HEK293T (cell line): ENCODE data around the gene SLC25A23.

Experiments
- CTCF ChIA-PET: fragments of 350-600 bp; formaldehyde crosslinking; extraction: SDS; loops from one replicate; lab custom pipeline; 2021; ENCODE audit warnings: antibody characterized with exemption, inconsistent platforms; lab: Yijun Ruan, JAX
- POLR2A ChIA-PET: fragments of 350-600 bp; formaldehyde crosslinking; extraction: SDS; loops from one replicate; lab custom pipeline; 2020; ENCODE audit warnings: antibody characterized with exemption, inconsistent platforms; lab: Yijun Ruan, JAX
- DNase-seq: peaks from one replicate; pipeline ENCODE4 v3.0.0; 2012; ENCODE audit warnings: mixed read lengths; ENCODE audit errors: extremely low spot score
- ARNT ChIP-seq: fragments of 450-650 bp; IDR thresholded peaks from 2 replicates; pipeline ENCODE4 v1.6.1; 2017; ENCODE audit warnings: mild to moderate bottlenecking
- BHLHE40 ChIP-seq: fragments of 450-650 bp; IDR thresholded peaks from 2 replicates; pipeline ENCODE4 v1.6.1; 2016; ENCODE audit warnings: mild to moderate bottlenecking, moderate library complexity, borderline replicate concordance
- CTBP1 ChIP-seq: fragments of 450-650 bp; IDR thresholded peaks from 2 replicates; pipeline ENCODE4 v1.6.1; 2016; ENCODE audit warnings: borderline replicate concordance
- ELF4 ChIP-seq: fragments of 450-650 bp; IDR thresholded peaks from 2 replicates; pipeline ENCODE4 v1.6.1; 2017; ENCODE audit warnings: antibody characterized with exemption
- FOXA1 ChIP-seq: fragments of 450-650 bp; IDR thresholded peaks from 2 replicates; pipeline ENCODE4 v1.6.1; 2016; ENCODE audit warnings: mild to moderate bottlenecking
- FOXK2 ChIP-seq: fragments of 450-650 bp; IDR thresholded peaks from 2 replicates; pipeline ENCODE4 v1.6.1; 2016; ENCODE audit warnings: mild to moderate bottlenecking
- FOXM1 ChIP-seq: fragments of 450-650 bp; IDR thresholded peaks from 2 replicates; pipeline ENCODE4 v1.6.1; 2017; ENCODE audit warnings: mild to moderate bottlenecking, borderline replicate concordance
- HDGF ChIP-seq: fragments of 450-650 bp; IDR thresholded peaks from 2 replicates; pipeline ENCODE4 v1.6.1; 2017; ENCODE audit warnings: antibody characterized with exemption, borderline replicate concordance
- L3MBTL2 ChIP-seq: fragments of 450-650 bp; conservative IDR thresholded peaks from 2 replicates; pipeline ENCODE4 v1.6.1; 2016; ENCODE audit warnings: mild to moderate bottlenecking
- LEF1 ChIP-seq: fragments of 450-650 bp; IDR thresholded peaks from 2 replicates; pipeline ENCODE4 v1.6.1; 2017; ENCODE audit warnings: mild to moderate bottlenecking, borderline replicate concordance
- NFRKB ChIP-seq: fragments of 450-650 bp; IDR thresholded peaks from 2 replicates; pipeline ENCODE4 v1.6.1; 2016; ENCODE audit warnings: mild to moderate bottlenecking, moderate library complexity
- SP1 ChIP-seq: fragments of 450-650 bp; IDR thresholded peaks from 2 replicates; pipeline ENCODE4 v1.6.1; 2017
- SUZ12 ChIP-seq: fragments of 450-650 bp; IDR thresholded peaks from 2 replicates; pipeline ENCODE4 v1.6.1; 2016; ENCODE audit warnings: mild to moderate bottlenecking
- TARDBP ChIP-seq: fragments of 450-650 bp; IDR thresholded peaks from 2 replicates; pipeline ENCODE4 v1.6.1; 2016
- ZNF384 ChIP-seq: fragments of 450-650 bp; IDR thresholded peaks from 2 replicates; pipeline ENCODE4 v1.6.1; 2016
- TF ChIP-seq, protein P1 (sequence below): fragments of 450-650 bp; IDR thresholded peaks from 2 replicates; pipeline ENCODE4 v1.6.1; 2016

SLC25A23 gene

DNA sequence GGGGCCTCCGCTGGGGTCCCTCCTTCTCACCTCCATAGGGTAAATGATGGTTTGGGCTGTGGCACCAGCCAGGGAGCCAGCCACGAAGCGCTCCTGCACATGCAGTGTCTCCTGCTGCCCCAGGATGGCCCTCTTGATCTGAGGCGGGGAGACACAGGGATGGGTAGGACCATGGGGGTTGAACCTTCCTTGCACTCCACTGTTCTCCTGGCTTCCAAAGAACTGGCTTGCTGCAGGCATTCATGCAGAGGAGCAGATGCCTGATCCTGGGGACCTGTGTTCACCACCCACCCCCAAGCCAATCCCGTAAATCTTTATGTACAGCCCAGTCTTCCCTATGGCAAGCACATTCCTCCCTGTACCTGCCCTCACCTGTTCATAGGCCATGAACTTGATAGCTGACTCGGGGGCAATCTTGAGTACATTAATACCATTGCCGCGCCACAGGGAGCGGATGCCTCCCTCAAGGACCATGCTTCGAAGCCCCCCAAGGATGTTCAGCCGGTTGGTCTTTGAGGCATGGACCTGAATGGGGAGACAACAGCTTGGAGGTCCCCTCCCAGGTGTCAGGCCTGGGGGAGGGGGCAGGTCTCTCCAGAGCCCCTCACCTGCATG is 5.5 kb downstream of the SLC25A23 start:
- POLR2A ChIA-PET: no interaction called here
- CTCF ChIA-PET: no interaction called here

DNA sequence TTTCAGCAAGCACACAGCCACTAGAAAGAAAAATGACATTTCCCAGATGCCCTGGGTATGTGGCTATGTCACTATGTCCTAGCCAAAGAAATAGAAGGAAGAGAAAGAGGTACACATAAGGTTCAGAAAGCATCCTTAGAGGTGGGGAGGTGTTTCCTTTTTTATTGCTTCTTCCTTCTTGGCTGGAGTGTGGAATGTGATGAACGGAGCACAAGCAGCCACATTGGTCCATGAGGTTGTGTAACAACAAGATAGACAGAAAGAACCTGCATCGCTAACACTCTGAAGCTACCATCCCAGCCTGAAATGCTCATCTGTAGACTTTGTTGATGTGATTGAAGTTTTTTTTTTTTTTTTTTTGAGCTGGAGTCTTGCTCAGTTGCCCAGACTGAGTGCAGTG is 6.7 kb downstream of the SLC25A23 start:
- ChIA-PET POLR2A (no interaction called here), CTCF (interaction anchor here (0.6 kb wide), 1 partner anchor 29 kb away, joined by 3 read pairs; the partner anchor contains the start of gene DENND1C)
- TF ChIP-seq L3MBTL2: no peak
- no peak for TF ChIP-seq TARDBP
- TF ChIP-seq BHLHE40: no peak
- no peak for TF ChIP-seq CTBP1
- no peak for TF ChIP-seq ZNF384
- TF ChIP-seq FOXA1: no peak
- TF ChIP-seq HDGF: no peak
- TF ChIP-seq, protein P1, sequence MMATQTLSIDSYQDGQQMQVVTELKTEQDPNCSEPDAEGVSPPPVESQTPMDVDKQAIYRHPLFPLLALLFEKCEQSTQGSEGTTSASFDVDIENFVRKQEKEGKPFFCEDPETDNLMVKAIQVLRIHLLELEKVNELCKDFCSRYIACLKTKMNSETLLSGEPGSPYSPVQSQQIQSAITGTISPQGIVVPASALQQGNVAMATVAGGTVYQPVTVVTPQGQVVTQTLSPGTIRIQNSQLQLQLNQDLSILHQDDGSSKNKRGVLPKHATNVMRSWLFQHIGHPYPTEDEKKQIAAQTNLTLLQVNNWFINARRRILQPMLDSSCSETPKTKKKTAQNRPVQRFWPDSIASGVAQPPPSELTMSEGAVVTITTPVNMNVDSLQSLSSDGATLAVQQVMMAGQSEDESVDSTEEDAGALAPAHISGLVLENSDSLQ: no peak
- DNase-seq: no peak

More for the DNA sequence above, 5.5 kb downstream of the SLC25A23 start:
- DNase-seq: no peak
- TF ChIP-seq LEF1: no peak
- no peak for TF ChIP-seq L3MBTL2
- TF ChIP-seq CTBP1: no peak
- no peak for TF ChIP-seq ELF4
- no peak for TF ChIP-seq HDGF
- TF ChIP-seq BHLHE40: no peak

DNA sequence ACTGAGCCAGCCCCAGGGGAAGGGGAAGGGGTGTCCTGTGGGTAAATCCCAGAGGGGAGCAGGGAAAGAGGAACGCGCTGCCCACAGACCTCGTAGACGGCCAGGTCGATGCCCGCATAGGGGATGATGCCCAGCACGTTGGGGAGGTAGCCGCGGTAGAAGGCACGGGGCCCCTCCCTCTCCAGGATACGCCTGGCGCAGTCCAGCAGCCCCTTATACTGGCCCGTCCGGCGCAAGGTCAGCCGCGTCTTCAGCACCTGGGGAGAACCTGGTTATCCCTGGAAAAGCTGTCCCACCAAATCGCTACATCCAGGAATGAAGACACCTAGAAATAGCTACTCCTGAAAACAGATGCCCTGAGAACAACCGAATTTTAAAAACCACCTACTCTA is 7.4 kb downstream of the SLC25A23 start:
- POLR2A ChIA-PET: no interaction called here
- TF ChIP-seq LEF1 (no peak), ELF4 (no peak), HDGF (no peak), SP1 (no peak), FOXA1 (no peak), CTBP1 (no peak), BHLHE40 (no peak), SUZ12 (no peak), FOXK2 (no peak), FOXM1 (no peak), TARDBP (no peak), ARNT (no peak), ZNF384 (no peak)
- TF ChIP-seq, protein P1: no peak
- CTCF ChIA-PET: no interaction called here
- DNase-seq: no peak

DNA sequence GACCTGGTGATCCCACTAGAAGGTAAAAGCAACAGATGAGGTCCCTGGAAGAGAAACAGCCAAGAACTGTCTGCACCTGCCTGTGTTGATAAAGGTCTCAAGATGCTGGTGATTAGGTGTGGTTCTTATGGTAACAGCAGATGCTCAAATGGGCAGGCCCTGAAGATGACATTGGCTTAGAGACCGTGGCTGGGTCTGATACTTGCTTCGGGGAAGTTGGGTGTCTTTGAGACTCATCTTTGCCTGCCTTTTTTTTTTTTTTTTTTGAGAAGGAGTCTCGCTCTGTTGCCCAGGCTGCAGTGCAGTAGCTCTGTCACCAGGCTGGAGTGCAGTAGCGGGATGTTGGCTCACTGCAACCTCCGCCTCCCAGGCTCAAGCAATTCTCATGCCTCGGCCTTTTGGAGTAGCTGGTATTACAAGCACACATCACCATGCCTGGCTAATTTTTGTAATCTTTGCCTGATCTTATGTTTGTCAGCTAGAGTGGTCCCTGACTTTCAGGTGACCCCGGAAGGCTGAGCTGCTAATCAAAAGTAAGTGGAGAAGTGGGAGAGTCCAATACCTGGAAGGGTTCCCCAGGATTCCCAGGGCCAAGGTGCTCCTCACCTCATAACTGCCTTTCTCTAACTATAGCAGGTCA is 7.9 kb downstream of the SLC25A23 start:
- TF ChIP-seq LEF1 (no peak), SP1 (no peak), CTBP1 (no peak), BHLHE40 (no peak), ZNF384 (no peak), NFRKB (no peak), ELF4 (no peak), ARNT (no peak), FOXK2 (no peak), SUZ12 (no peak)
- TF ChIP-seq, protein P1: no peak
- ChIA-PET POLR2A (no interaction called here), CTCF (no interaction called here)
- no peak for DNase-seq

DNA sequence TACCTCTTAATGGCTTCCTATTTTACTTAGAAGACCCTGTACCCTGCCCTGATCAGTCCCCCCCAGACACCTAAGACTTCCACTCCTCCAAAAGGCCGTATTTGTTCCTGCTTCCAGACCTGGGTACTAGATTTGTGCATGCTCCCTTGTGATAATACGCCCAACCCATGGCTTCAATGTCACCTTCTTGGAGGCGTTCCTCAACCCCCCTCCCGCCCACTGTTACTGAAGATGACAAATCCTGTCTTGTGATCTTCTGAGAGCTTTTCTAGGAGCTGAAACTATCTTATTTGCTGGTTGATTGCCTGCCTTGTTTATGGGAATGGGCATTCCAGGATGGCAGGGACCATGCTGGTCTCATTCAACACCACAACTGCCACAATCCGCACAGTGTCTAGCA is 9.4 kb downstream of the SLC25A23 start:
- CTCF ChIA-PET: no interaction called here
- TF ChIP-seq LEF1 (no peak), NFRKB (no peak), HDGF (no peak), SUZ12 (no peak), BHLHE40 (no peak), FOXM1 (no peak), FOXK2 (no peak), CTBP1 (no peak), L3MBTL2 (no peak), ARNT (no peak), SP1 (no peak), ELF4 (no peak), TARDBP (no peak), ZNF384 (no peak)
- no peak for DNase-seq
- POLR2A ChIA-PET: no interaction called here

DNA sequence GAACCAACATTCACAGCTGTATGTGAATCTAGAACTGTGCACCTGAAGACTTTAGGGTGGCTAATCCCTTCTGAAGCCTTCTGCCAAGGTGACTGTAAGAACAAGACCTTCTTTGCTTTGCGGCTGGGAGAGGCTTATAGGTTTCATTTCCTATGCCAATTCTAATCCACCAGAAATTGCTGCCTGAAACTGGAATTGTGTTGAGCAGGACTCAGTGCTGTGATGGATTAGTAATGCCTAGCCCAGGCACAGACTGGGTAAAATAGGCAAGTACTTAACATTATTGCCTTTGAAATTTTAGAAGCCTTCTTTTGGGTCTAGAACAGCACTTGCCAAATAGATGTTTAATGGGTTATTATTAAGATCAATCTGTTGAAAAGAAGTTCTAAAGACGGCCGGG is 11.5 kb downstream of the SLC25A23 start:
- POLR2A ChIA-PET: interaction anchor here (1.0 kb wide), 1 partner anchor 23 kb away, joined by 3 read pairs; no protein-coding TSS in a partner anchor
- TF ChIP-seq LEF1 (no peak), CTBP1 (no peak), SP1 (no peak), ZNF384 (no peak), HDGF (no peak)

More for the DNA sequence above, 11.5 kb downstream of the SLC25A23 start:
- DNase-seq: no peak
- CTCF ChIA-PET: no interaction called here
